Measurements from ENCODE around the gene MAP4K1.

DNA sequence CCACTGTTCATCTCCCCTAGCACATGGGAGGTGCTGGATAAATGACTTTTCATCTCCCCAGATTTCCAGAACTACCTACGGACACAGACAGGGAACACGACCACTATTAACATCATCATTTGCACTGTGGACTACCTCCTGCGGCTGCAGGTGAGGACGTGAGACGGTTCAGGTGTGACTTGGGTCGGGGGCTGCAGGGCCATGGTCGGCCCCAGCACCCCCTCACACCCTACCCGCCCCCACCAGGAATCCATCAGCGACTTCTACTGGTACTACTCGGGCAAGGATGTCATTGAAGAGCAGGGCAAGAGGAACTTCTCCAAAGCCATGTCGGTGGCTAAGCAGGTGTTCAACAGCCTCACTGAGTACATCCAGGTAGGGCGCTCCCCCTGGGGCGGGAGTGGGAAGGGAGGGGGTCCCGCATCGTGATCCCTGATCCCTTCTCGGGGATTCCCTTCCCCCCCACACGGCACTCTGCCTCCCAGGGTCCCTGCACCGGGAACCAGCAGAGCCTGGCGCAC is 74.4 kb downstream of the MAP4K1 start:
- TF ChIP-seq, protein P1, sequence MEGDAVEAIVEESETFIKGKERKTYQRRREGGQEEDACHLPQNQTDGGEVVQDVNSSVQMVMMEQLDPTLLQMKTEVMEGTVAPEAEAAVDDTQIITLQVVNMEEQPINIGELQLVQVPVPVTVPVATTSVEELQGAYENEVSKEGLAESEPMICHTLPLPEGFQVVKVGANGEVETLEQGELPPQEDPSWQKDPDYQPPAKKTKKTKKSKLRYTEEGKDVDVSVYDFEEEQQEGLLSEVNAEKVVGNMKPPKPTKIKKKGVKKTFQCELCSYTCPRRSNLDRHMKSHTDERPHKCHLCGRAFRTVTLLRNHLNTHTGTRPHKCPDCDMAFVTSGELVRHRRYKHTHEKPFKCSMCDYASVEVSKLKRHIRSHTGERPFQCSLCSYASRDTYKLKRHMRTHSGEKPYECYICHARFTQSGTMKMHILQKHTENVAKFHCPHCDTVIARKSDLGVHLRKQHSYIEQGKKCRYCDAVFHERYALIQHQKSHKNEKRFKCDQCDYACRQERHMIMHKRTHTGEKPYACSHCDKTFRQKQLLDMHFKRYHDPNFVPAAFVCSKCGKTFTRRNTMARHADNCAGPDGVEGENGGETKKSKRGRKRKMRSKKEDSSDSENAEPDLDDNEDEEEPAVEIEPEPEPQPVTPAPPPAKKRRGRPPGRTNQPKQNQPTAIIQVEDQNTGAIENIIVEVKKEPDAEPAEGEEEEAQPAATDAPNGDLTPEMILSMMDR (IDR thresholded peaks at IDR 0.05) = no peak
- no peak for TF ChIP-seq POLR2A (IDR thresholded peaks at IDR 0.05)
- TF ChIP-seq EP300 (IDR thresholded peaks at IDR 0.05) = no peak
